GM20431 (cell line): Measurements from ENCODE around the gene PARP16.
"Not testable (repeated sequence)": the region's sequence is repeated elsewhere in the genome, so short reads cannot be mapped to it uniquely, and the experiment has no call there.

Experiments used
- in situ Hi-C: fragments of 300-500 bp; cut with MseI, MboI; formaldehyde crosslinking; loops from one replicate; pipeline ENCODE4 v1.15.0; 2020; ENCODE audit warnings: low sequenced_read_pairs; ENCODE audit not compliant: unreplicated experiment

PARP16 gene

GRCh38 chr15:65248511-65249255 is 38.0 kb downstream of the PARP16 start:
- in situ Hi-C loops: no loop called here

GRCh38 chr15:65246939-65247338 is 39.7 kb downstream of the PARP16 start:
- in situ Hi-C loops: no loop called here

- in situ Hi-C loops: no loop called here
Observed at GRCh38 chr15:65246026-65246714, 40.5 kb downstream of the PARP16 start.

- in situ Hi-C loops: no loop called here
Observed at GRCh38 chr15:65245096-65245856, 41.4 kb downstream of the PARP16 start.

GRCh38 chr15:65244638-65245037 is 42.0 kb downstream of the PARP16 start:
- in situ Hi-C loops: no loop called here

DNA sequence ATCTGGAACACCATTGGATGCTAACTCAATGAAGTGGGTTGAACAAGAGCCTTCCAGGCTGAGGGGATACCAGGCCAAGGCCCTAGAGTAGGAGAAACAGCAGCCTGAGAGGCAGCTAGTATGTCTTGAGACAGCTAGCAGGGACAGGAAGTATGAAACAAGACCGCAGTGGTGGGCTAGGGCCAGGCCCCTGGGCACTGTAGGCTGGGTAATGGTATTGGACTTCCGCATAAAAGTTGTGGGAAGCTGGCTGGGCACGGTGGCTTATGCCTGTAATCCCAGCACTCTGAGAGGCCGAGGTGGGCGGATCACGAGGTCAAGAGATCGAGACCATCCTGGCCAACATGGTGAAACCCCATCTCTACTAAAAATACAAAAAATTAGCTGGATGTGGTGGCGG is 50.2 kb downstream of the PARP16 start:
- in situ Hi-C loops: not testable (repeated sequence)

DNA sequence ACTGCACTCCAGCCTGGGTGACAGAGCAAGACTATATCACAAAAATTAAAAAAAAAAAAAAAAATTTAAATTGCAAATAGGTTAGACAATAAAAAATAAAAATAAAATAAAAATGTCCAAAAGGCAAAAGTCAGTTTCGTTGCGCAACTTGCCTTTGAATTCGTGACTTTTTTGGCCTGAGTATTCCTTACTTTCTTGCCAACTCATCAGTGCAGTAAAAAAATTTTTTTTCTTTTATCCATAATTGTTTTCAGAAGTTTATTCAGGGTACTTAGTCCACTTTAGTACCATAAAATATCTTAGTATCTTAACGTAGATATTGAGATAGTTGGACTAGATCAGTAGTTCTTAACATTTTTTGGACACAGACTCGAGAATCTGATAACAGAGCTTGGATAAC is 53.0 kb downstream of the PARP16 start:
- in situ Hi-C loops: no loop called here

DNA sequence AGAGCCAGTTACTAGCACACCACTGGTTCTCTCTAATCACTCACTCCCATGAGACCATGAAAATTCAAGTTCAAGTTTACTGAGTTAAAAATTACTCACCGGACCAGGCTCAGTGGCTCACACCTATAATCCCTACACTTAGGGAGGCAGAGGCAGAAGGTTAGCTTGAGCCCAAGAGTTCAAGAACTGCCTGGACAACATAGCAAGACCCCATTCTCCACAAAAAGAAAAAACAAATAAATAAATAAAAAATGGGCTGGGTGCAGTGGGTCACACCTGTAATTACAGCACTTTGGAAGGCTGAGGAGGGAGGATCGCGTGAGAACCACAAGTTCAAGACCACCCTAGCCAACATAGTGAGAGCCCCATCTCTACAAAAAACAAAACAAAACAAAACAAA is 54.2 kb downstream of the PARP16 start:
- in situ Hi-C loops: no loop called here

GRCh38 chr15:65231306-65231705 is 55.4 kb downstream of the PARP16 start:
- in situ Hi-C loops: no loop called here

GRCh38 chr15:65226901-65227300 is 59.8 kb downstream of the PARP16 start:
- in situ Hi-C loops: not testable (repeated sequence)

DNA sequence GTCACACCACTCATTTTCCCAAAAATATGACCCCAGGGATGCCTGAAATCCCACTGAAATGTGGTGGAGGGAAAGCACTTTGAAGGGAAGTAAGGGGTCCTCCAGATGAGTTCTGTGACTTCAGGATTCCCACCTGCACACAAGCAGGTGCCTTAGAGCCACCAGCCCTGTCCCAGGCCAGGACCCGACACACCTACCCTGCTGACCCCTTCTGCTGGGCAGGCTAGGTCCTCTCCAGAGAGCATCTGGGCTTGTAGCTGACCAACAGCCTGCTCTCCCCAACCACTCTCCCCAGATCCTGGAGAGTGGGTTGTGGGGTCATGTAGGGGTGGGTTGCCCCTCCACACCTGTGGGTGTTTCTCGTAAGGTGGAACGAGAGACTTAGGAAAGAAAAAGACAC is 60.5 kb downstream of the PARP16 start:
- in situ Hi-C loops: no loop called here

DNA sequence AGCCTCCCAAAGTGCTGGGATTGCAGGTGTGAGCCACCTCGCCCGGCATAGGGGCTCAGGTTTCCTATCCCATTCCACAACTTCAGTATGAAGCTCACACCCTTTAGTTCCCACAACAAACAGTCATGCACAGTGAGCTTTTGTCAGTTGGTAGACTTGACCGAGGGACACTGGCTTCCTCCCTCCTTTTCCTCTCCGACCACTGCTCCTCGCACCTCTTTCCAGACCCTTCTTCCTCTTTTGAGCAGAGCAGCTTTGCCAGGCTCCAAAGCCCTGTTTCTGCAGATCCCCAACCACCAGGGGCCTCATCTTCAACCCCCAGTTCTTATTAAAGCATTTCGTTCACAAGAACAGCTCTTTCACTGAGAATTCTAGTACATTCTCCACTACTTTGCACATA is 62.7 kb downstream of the PARP16 start:
- in situ Hi-C loops: no loop called here

GRCh38 chr15:65222891-65223290 is 63.8 kb downstream of the PARP16 start:
- in situ Hi-C loops: no loop called here

DNA sequence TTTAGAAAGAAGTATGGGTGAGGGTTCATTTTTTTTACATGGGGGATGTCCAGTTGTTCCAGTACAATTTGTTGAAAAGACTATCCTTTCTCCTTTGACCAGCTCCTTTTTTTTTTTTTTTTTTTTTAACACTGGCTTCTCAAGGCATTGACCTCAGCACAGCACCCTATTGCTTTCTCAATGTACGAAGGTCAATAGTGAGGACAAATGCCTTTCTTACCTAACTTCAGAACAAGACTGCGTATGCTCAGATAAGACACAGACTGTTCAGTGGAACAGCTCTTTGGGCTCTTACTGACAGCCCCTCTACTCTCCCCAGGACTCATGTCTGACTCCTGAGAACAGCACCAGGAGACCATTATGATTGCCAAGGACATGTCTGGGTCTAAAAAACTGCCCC is 65.0 kb downstream of the PARP16 start:
- in situ Hi-C loops: no loop called here

DNA sequence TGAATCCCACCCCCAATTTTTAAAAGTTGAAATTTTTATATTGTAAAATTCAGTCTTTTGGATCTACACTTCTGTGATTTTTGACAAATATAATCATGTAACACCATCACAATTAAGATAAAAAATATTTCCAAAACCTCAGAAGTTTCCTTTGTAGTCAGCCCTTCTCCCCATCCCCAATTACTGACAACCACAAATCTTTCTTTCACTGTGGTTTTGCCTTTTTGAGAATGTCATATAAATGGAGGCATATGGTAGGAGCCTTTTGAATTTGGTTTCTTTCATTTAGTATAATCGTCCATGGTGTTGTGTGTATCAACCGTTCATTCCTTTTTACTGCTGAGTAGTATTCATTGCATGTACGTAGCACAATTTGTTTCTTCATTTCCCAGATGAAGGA is 67.5 kb downstream of the PARP16 start:
- in situ Hi-C loops: no loop called here

DNA sequence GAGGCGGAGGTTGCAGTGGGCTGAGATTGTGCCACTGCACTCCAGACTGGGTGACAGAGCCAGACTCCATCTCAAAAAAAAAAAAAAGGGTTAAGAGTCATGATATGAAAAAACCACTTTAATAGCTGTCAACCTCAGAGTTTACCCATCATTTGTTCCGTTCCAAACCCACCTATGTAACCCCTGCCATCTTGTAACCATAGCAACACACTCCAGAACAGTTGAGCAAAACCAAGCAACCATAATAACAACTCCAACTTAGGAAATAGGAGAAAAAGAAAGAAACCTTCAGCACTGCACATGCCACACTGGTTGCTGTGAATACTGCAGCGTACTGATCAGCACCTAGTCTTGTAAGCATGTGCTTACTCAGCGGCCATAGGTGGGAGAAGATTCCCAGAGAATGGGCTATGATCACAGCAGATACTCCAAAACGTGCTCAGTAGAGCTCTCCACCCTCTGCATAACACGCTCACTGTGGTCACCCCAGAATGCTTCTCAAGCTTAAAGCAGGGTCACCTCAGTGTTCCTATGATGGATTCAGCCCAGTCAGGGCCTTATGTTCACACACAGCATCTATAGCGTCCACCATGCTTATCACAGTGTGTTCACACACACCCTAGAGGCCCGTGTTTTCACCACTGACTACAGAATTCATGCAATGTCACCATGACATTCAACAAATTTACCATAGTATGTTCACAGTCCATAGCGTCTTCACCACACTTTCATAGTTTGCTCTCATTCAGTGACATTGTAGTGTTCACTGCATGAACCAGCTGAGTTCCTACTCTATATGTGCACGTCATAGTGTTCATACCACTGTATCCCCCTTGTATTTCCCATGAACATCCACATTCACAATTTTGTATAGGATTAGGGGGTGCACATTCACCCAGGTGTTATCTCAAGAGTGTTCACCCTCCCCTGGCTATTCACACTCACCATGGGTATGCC is 68.9 kb downstream of the PARP16 start:
- in situ Hi-C loops: no loop called here

- in situ Hi-C loops: no loop called here
Observed at GRCh38 chr15:65215496-65215895, 71.2 kb downstream of the PARP16 start.

- in situ Hi-C loops: no loop called here
Observed at GRCh38 chr15:65214010-65214409, 72.7 kb downstream of the PARP16 start.

DNA sequence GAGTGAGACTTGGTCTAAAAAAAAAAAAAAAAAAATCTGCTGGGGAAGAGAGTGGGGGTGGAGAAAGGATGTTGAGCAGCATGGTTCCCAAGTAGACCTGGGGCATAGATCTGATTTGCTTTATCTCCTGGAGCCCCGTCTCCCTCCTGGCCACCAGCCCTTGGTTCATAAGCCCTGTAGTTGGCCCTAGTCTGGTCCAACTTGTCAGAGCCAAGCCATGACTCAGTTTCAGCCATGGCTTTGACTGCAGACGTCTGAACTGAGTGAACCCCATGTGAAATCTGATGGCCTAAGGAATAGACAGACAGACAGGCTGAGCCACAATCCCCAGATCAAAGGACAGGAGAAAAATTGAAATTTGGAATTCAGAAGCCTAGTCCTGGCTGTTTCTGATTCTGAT is 73.4 kb downstream of the PARP16 start:
- in situ Hi-C loops: no loop called here

DNA sequence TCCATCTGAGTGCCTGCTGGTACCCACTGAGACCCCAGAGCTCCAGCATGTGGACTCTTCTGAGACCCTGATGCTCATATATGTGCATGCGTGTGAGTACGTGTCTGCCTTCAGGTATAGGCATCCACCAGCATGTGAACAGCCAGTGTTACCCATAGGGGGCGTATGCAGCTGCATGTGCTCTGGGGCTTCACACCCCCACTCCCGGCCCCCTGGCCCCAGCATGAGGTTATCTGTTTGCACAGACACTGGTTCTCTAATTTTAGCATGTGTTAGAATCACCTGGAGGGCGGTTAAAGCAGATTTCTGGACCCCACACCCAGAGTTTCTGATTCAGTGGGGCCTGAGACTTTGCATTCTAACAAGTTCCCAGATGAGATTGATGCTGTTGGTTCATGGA is 74.6 kb downstream of the PARP16 start:
- in situ Hi-C loops: no loop called here
